C1 segment of cervical spinal cord (tissue), 14 donors: Measurements from ENCODE around the gene CXCR4.

Experiments used
- DNase-seq, 14 donors: peaks; one replicate each; lab custom pipeline; 2025; lab: John Stamatoyannopoulos, UW

Gene CXCR4

GRCh38 chr2:136117909-136118818, at the start of gene CXCR4:
CXCR4 (minus strand) TSS chr2:136118149; CDS start chr2:136118060, 89 bp downstream.
- peak in 11 of 14 donors; percentile 42 to 81 (median 66) for DNase-seq

- no peak for DNase-seq
Measured at GRCh38 chr2:136164280-136164776, 46.4 kb upstream of the CXCR4 start.

GRCh38 chr2:136162438-136162837, 44.5 kb upstream of the CXCR4 start:
- DNase-seq: no peak

GRCh38 chr2:136156411-136156810, 38.5 kb upstream of the CXCR4 start:
- no peak for DNase-seq

- DNase-seq: no peak
Measured at GRCh38 chr2:136154384-136154783, 36.4 kb upstream of the CXCR4 start.

GRCh38 chr2:136151021-136151971, 33.3 kb upstream of the CXCR4 start:
- DNase-seq: no peak

- no peak for DNase-seq
Measured at GRCh38 chr2:136149011-136149410, 31.1 kb upstream of the CXCR4 start.

- DNase-seq: no peak
Measured at GRCh38 chr2:136146564-136146963, 28.6 kb upstream of the CXCR4 start.

GRCh38 chr2:136143603-136144451, 25.9 kb upstream of the CXCR4 start:
- no peak for DNase-seq

GRCh38 chr2:136141510-136142149, 23.7 kb upstream of the CXCR4 start:
- no peak for DNase-seq

- DNase-seq: no peak
Measured at GRCh38 chr2:136139631-136140030, 21.7 kb upstream of the CXCR4 start.

- peak in 1 of 14 donors; percentile 21 for DNase-seq
Measured at GRCh38 chr2:136137982-136138381, 20.0 kb upstream of the CXCR4 start.

GRCh38 chr2:136136931-136137330, 19.0 kb upstream of the CXCR4 start:
- DNase-seq: no peak

GRCh38 chr2:136135921-136136906, 18.3 kb upstream of the CXCR4 start:
- DNase-seq: peak in 2 of 14 donors; percentile 11 to 15

- no peak for DNase-seq
Measured at GRCh38 chr2:136135462-136135861, 17.5 kb upstream of the CXCR4 start.

- DNase-seq: no peak
Measured at GRCh38 chr2:136134126-136134525, 16.2 kb upstream of the CXCR4 start.

GRCh38 chr2:136133586-136133985, 15.6 kb upstream of the CXCR4 start:
- DNase-seq: no peak

- DNase-seq: no peak
Measured at GRCh38 chr2:136133176-136133575, 15.2 kb upstream of the CXCR4 start.

GRCh38 chr2:136132825-136133155, 14.8 kb upstream of the CXCR4 start:
- DNase-seq: no peak
